Measurements from ENCODE around the gene NCK1. TPM values are rescaled to one million over a fixed set of nuclear protein-coding genes. Genes with fewer than 3 reads are reported as not detected.

Gene NCK1
- total and polyA plus RNA-seq, 2 experiments from 2014 or later: 28.4 to 28.7 TPM

GRCh38 chr3:136982520-136983138 lies 120.6 kb downstream of the NCK1 start (continued):
- TF ChIP-seq ZNF462 (CRISPR knock-in tag; IDR thresholded peaks at IDR 0.05) (no peak), REST (IDR thresholded peaks at IDR 0.05; ENCODE audit: unreplicated experiment) (no peak), CTCF (conservative IDR thresholded peaks at IDR 0.05; ENCODE audit: low read depth in 2 of 2) (no peak), JUNB (IDR thresholded peaks at IDR 0.05; ENCODE audit: unreplicated experiment) (no peak)
